ENCODE data around the gene TAPT1. TPM values are rescaled to one million over a fixed set of nuclear protein-coding genes. Genes with fewer than 3 reads are reported as not detected.

The TAPT1 gene
- total RNA-seq, 4 donors from 2014 or later, result 42.1 to 69.0 (median 53.5) TPM

- Histone ChIP-seq H3K9me3 (no peaks in the 10 kb centered on the region), H3K36me3 (no peaks in the 10 kb centered on the region), H3K27ac (no peak overlapping the region), H3K4me3 (replicated peaks in 1 of 3) (no peak overlapping the region), H3K27me3 (no peaks in the 10 kb centered on the region), H3K4me1 (no peaks in the 10 kb centered on the region)
- DNase-seq, result no peak
- TF ChIP-seq CTCF (IDR thresholded peaks at IDR 0.05) (no peak), POLR2A (IDR thresholded peaks at IDR 0.05) (no peak)
- 95 to 100% methylated on average over 1 of the region's 1 CpG for WGBS, 2 donors
- intact Hi-C loops (cut with DNase I), result no loop called here
These were observed 19.0 kb upstream of the TAPT1 start for GRCh38 chr4:16245241-16245640.

GRCh38 chr4:16243285-16243684, 17.0 kb upstream of the TAPT1 start:
- Histone ChIP-seq H3K27ac (no peak overlapping the region), H3K27me3 (no peaks in the 10 kb centered on the region), H3K36me3 (no peaks in the 10 kb centered on the region), H3K4me1 (no peaks in the 10 kb centered on the region), H3K9me3 (no peaks in the 10 kb centered on the region), H3K4me3 (replicated peaks in 1 of 3) (no peak overlapping the region)
- no peak for TF ChIP-seq CTCF (IDR thresholded peaks at IDR 0.05)
- no peak for TF ChIP-seq POLR2A (IDR thresholded peaks at IDR 0.05)
- WGBS, 2 donors, result 84 to 86% methylated on average over 4 of the region's 4 CpGs
- DNase-seq, result no peak
- intact Hi-C loops (cut with DNase I), result no loop called here

- intact Hi-C loops (cut with DNase I), result no loop called here
- no peaks in the 10 kb centered on the region for H3K4me1 ChIP-seq
- H3K27me3 ChIP-seq, result no peaks in the 10 kb centered on the region
- H3K27ac ChIP-seq, result no peak overlapping the region
- TF ChIP-seq CTCF (IDR thresholded peaks at IDR 0.05), result no peak
- TF ChIP-seq POLR2A (IDR thresholded peaks at IDR 0.05), result no peak
- H3K36me3 ChIP-seq, result no peaks in the 10 kb centered on the region
- no peak overlapping the region for H3K4me3 ChIP-seq (replicated peaks in 1 of 3)
- H3K9me3 ChIP-seq, result no peaks in the 10 kb centered on the region
- no peak for DNase-seq
These were observed 14.0 kb upstream of the TAPT1 start for GRCh38 chr4:16240300-16240699.

GRCh38 chr4:16239086-16239485, 12.8 kb upstream of the TAPT1 start:
- no peaks in the 10 kb centered on the region for H3K27me3 ChIP-seq
- intact Hi-C loops (cut with DNase I), result no loop called here
- no peaks in the 10 kb centered on the region for H3K9me3 ChIP-seq
- H3K4me3 ChIP-seq (replicated peaks in 1 of 3), result no peak overlapping the region
- H3K27ac ChIP-seq, result no peak overlapping the region
- DNase-seq, result no peak
- H3K36me3 ChIP-seq, result no peaks in the 10 kb centered on the region
- TF ChIP-seq CTCF (IDR thresholded peaks at IDR 0.05) (no peak), POLR2A (IDR thresholded peaks at IDR 0.05) (no peak)
- H3K4me1 ChIP-seq, result peaks cover 0 to 3% of the 10 kb centered on the region in 2 donors
- 95 to 99% methylated on average over 3 of the region's 3 CpGs for WGBS, 2 donors

- TF ChIP-seq POLR2A (IDR thresholded peaks at IDR 0.05), result no peak
- no peak for TF ChIP-seq CTCF (IDR thresholded peaks at IDR 0.05)
- H3K27ac ChIP-seq, result no peak overlapping the region
- H3K27me3 ChIP-seq, result no peaks in the 10 kb centered on the region
- no peak for DNase-seq
- peaks cover 6 to 10% of the 10 kb centered on the region in 2 donors for H3K4me1 ChIP-seq
- no peaks in the 10 kb centered on the region for H3K9me3 ChIP-seq
- no peaks in the 10 kb centered on the region for H3K36me3 ChIP-seq
- H3K4me3 ChIP-seq (replicated peaks in 1 of 3), result no peak overlapping the region
- WGBS, 2 donors, result 88 to 92% methylated on average over 3 of the region's 3 CpGs
- intact Hi-C loops (cut with DNase I), result no loop called here
These were observed 12.1 kb upstream of the TAPT1 start for GRCh38 chr4:16238327-16238726.
